LoVo (cell line): ENCODE results near the gene PKD1.
"Not testable (repeated sequence)": the region's sequence is repeated elsewhere in the genome, so short reads cannot be mapped to it uniquely, and the experiment has no call there.

Source experiments
- DNase-seq: peaks from one replicate; pipeline ENCODE4 v3.0.0-alpha.2; 2016; ENCODE audit warnings: low spot score

PKD1 gene

GRCh38 chr16:2123706-2124376 lies 11.9 kb downstream of the PKD1 start:
- DNase-seq, result not testable (repeated sequence)

- DNase-seq, result not testable (repeated sequence)
Observed at GRCh38 chr16:2122934-2123683, 12.6 kb downstream of the PKD1 start.

- no peak for DNase-seq
Observed at GRCh38 chr16:2122429-2122828, 13.3 kb downstream of the PKD1 start.

- no peak for DNase-seq
Observed at GRCh38 chr16:2121853-2122252, 13.8 kb downstream of the PKD1 start.

- not testable (repeated sequence) for DNase-seq
Observed at GRCh38 chr16:2121325-2121724, 14.4 kb downstream of the PKD1 start.

GRCh38 chr16:2117960-2118722 lies 17.6 kb downstream of the PKD1 start:
- DNase-seq, result not testable (repeated sequence)

- DNase-seq, result not testable (repeated sequence)
Observed at GRCh38 chr16:2117341-2117740, 18.4 kb downstream of the PKD1 start.

GRCh38 chr16:2116428-2116827 lies 19.3 kb downstream of the PKD1 start:
- DNase-seq, result not testable (repeated sequence)

- no peak for DNase-seq
Observed at GRCh38 chr16:2115591-2115973, 20.1 kb downstream of the PKD1 start.

GRCh38 chr16:2114885-2115590 lies 20.7 kb downstream of the PKD1 start:
- not testable (repeated sequence) for DNase-seq

- not testable (repeated sequence) for DNase-seq
Observed at GRCh38 chr16:2114225-2114624, 21.5 kb downstream of the PKD1 start.

- not testable (repeated sequence) for DNase-seq
Observed at GRCh38 chr16:2112539-2113106, 23.1 kb downstream of the PKD1 start.

GRCh38 chr16:2111412-2112335 lies 24.0 kb downstream of the PKD1 start:
- not testable (repeated sequence) for DNase-seq

GRCh38 chr16:2111009-2111353 lies 24.7 kb downstream of the PKD1 start:
- not testable (repeated sequence) for DNase-seq

- DNase-seq, result not testable (repeated sequence)
Observed at GRCh38 chr16:2110332-2111008, 25.2 kb downstream of the PKD1 start.

- DNase-seq, result not testable (repeated sequence)
Observed at GRCh38 chr16:2109872-2110271, 25.8 kb downstream of the PKD1 start.

GRCh38 chr16:2109271-2109580 lies 26.5 kb downstream of the PKD1 start:
- not testable (repeated sequence) for DNase-seq

- not testable (repeated sequence) for DNase-seq
Observed at GRCh38 chr16:2108446-2109270, 27.0 kb downstream of the PKD1 start.

GRCh38 chr16:2107791-2108125 lies 27.9 kb downstream of the PKD1 start:
- not testable (repeated sequence) for DNase-seq
